MCF 10A (cell line): ENCODE measurements around the gene ZCCHC24. TPM values are rescaled to one million over a fixed set of nuclear protein-coding genes. Genes with fewer than 3 reads are reported as not detected.

ENCODE experiments used
- BruUV-seq: library from RNA; stranded (reverse); fragments of 400-500 nt; replicated peaks from 2 replicates; lab custom pipeline; 2021; lab: Mats Ljungman, UMichigan
- CTCF ChIA-PET: fragments of 300-600 bp; sonication (Branson Sonifier 250); formaldehyde crosslinking; extraction: SDS; loops from one replicate; lab custom pipeline; 2021; ENCODE audit warnings: antibody characterized with exemption, inconsistent platforms; lab: Yijun Ruan, JAX
- POLR2A ChIA-PET: fragments of 300-600, 350-650 bp; sonication (Branson Sonifier 250); formaldehyde crosslinking; extraction: SDS; loops from one replicate; lab custom pipeline; 2020; ENCODE audit warnings: antibody characterized with exemption, inconsistent platforms; lab: Yijun Ruan, JAX
- DNase-seq: peaks from one replicate; pipeline ENCODE4 v3.0.0-alpha.2; 2018; ENCODE audit not compliant: unreplicated experiment
- H3K27ac Mint-ChIP-seq: one replicate; pipeline ENCODE4 v1.8.0; 2022; ENCODE audit warnings: mild to moderate bottlenecking, low read depth, mixed read lengths; ENCODE audit not compliant: unreplicated experiment
- H3K27me3 Mint-ChIP-seq: one replicate; pipeline ENCODE4 v1.8.0; 2022; ENCODE audit warnings: mixed read lengths; ENCODE audit not compliant: insufficient read depth, unreplicated experiment
- H3K36me3 Mint-ChIP-seq: one replicate; pipeline ENCODE4 v1.8.0; 2022; ENCODE audit warnings: mild to moderate bottlenecking, moderate library complexity, mixed read lengths; ENCODE audit not compliant: insufficient read depth, unreplicated experiment
- H3K4me1 Mint-ChIP-seq: one replicate; pipeline ENCODE4 v1.8.0; 2022; ENCODE audit warnings: mixed read lengths; ENCODE audit not compliant: insufficient read depth, unreplicated experiment
- H3K4me3 Mint-ChIP-seq: one replicate; pipeline ENCODE4 v1.8.0; 2022; ENCODE audit warnings: mild to moderate bottlenecking, moderate library complexity, mixed read lengths; ENCODE audit not compliant: unreplicated experiment
- H3K9me3 Mint-ChIP-seq: one replicate; pipeline ENCODE4 v1.8.0; 2022; ENCODE audit warnings: mixed read lengths; ENCODE audit not compliant: unreplicated experiment
- intact Hi-C: fragments of 100-400 bp; cut with micrococcal nuclease; formaldehyde crosslinking; loops from 2 replicates; pipeline ENCODE4 v1.14.1; 2022
- total RNA-seq: library from RNA; stranded (reverse); gene quantifications from 2 replicates; pipeline ENCODE4 v1.2.3, GENCODE V29; 2022
- TF ChIP-seq, protein P1 (sequence below): fragments of 200-600 bp; IDR thresholded peaks from one replicate; pipeline ENCODE4 v1.8.0; 2022; ENCODE audit warnings: antibody characterized with exemption, mild to moderate bottlenecking; ENCODE audit not compliant: unreplicated experiment

Gene ZCCHC24
- total RNA-seq, 1 experiment from 2014 or later: 2.8 TPM

DNA sequence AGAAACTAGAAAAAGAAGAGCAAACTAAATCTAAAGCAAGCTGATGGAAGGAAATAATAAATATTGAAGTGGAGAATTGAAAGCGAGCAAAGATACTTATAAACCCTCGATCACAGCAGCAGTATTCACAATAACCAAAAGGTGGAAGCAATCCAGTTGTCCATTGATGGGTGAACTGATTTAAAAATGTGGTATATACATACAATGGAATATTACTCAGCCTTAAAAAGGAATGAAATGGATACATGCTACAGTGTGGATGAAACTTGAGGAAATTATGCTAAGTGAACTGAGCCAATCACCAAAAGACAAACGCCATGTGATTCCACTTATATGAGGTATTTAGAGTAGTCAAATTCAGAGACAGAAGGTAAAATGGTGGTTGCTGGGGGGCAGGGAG lies 17.5 kb downstream of the ZCCHC24 start:
- Mint-ChIP-seq H3K4me1 (no peaks in the 10 kb centered on the region), H3K27ac (no peak overlapping the region), H3K27me3 (no peaks in the 10 kb centered on the region), H3K9me3 (no peaks in the 10 kb centered on the region), H3K36me3 (no peaks in the 10 kb centered on the region), H3K4me3 (no peak overlapping the region)
- ChIA-PET CTCF (no interaction called here), POLR2A (interaction anchor here (1.0 kb wide), 1 partner anchor 28 kb away, joined by 3 read pairs; no protein-coding TSS in a partner anchor)
- TF ChIP-seq, protein P1, sequence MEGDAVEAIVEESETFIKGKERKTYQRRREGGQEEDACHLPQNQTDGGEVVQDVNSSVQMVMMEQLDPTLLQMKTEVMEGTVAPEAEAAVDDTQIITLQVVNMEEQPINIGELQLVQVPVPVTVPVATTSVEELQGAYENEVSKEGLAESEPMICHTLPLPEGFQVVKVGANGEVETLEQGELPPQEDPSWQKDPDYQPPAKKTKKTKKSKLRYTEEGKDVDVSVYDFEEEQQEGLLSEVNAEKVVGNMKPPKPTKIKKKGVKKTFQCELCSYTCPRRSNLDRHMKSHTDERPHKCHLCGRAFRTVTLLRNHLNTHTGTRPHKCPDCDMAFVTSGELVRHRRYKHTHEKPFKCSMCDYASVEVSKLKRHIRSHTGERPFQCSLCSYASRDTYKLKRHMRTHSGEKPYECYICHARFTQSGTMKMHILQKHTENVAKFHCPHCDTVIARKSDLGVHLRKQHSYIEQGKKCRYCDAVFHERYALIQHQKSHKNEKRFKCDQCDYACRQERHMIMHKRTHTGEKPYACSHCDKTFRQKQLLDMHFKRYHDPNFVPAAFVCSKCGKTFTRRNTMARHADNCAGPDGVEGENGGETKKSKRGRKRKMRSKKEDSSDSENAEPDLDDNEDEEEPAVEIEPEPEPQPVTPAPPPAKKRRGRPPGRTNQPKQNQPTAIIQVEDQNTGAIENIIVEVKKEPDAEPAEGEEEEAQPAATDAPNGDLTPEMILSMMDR: no peak
- BruUV-seq: no TSS peak
- intact Hi-C loops: no loop called here
- DNase-seq: no peak

DNA sequence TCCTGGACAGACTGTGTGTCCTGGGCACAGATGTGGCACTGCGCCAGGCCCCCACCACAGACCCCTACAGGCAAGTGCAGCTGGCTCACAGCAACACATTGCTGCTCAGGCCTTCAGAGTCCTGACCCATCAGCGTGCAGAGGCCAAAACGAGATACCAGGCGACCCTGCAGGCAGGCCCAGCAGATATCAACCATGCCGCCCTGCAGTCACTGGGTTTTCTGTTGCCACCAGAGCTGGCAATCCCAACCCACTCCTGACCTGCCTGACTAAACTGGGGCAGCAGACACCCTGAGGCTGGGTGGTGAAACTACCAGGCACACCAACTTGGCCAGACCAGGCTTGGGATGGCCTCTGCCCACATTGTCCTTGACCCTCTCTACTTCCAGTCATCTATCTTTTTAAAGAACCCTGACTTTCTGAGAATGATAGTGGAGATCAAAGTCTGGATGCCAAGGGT lies 20.3 kb downstream of the ZCCHC24 start:
- H3K9me3 Mint-ChIP-seq: no peaks in the 10 kb centered on the region
- DNase-seq: no peak
- BruUV-seq: no TSS peak
- peaks cover 6% of the 10 kb centered on the region for H3K4me1 Mint-ChIP-seq
- CTCF ChIA-PET: interaction anchor here (0.6 to 2.4 kb wide), 2 partner anchors 38 to 51 kb away, joined by 3 to 6 read pairs; no protein-coding TSS in a partner anchor
- TF ChIP-seq, protein P1: no peak
- H3K27me3 Mint-ChIP-seq: no peaks in the 10 kb centered on the region
- POLR2A ChIA-PET: interaction anchor here (1.4 kb wide), 1 partner anchor 11 kb away, joined by 3 read pairs; no protein-coding TSS in a partner anchor
- intact Hi-C loops: no loop called here
- no peak overlapping the region for H3K4me3 Mint-ChIP-seq
- no peak overlapping the region for H3K27ac Mint-ChIP-seq
- H3K36me3 Mint-ChIP-seq: no peaks in the 10 kb centered on the region

DNA sequence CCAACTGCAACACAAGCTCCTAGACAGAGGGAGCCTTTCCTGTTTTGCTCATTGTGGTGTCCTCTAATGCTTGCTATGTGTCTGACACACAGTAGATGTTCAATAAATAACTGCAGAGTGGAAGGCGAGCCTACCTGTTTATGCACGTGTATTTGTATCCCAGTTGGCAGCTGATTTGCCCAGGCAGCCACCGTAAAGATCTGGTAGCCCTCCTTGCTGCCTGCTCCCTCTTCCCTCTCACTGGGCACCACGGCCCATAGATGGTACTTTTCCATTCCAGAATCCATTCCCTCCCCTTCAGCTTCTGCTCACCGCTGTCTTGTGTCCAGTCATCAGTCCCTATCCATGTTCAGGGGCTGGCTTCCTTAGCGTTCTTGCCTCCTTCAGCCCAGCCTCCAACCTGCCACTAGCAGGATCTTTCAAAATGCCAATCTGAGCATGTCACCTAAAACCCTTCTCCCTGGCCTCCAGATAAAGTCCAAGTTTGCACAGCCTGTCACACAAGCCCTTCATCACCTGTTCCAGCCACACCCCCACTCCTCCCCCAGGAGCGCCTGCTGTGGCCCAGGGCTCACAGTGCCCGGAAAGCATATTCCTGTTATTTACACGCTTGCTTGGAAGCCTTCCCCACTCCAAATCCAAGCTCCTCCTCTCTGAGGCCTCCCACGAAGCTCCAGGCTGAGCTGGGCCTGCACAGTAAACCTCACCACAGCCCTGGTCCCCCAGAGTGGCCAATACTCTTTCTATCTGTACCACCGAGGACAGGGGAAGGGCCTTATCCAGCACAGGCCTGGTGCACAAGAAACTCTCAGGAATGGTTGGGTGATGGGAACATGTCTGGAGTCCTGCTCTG lies 21.0 kb downstream of the ZCCHC24 start:
- ChIA-PET CTCF (interaction anchor here (0.6 to 2.4 kb wide), 2 partner anchors 37 to 50 kb away, joined by 3 to 6 read pairs; no protein-coding TSS in a partner anchor), POLR2A (interaction anchor here (0.7 to 1.4 kb wide), 2 partner anchors 9 to 10 kb away, joined by 3 read pairs; no protein-coding TSS in a partner anchor)
- TF ChIP-seq, protein P1: no peak
- no TSS peak for BruUV-seq
- peaks cover 6% of the 10 kb centered on the region for H3K4me1 Mint-ChIP-seq
- no peaks in the 10 kb centered on the region for H3K27me3 Mint-ChIP-seq
- H3K4me3 Mint-ChIP-seq: no peak overlapping the region
- H3K9me3 Mint-ChIP-seq: no peaks in the 10 kb centered on the region
- no peaks in the 10 kb centered on the region for H3K36me3 Mint-ChIP-seq
- no peak overlapping the region for H3K27ac Mint-ChIP-seq
- no peak for DNase-seq
- intact Hi-C loops: no loop called here

DNA sequence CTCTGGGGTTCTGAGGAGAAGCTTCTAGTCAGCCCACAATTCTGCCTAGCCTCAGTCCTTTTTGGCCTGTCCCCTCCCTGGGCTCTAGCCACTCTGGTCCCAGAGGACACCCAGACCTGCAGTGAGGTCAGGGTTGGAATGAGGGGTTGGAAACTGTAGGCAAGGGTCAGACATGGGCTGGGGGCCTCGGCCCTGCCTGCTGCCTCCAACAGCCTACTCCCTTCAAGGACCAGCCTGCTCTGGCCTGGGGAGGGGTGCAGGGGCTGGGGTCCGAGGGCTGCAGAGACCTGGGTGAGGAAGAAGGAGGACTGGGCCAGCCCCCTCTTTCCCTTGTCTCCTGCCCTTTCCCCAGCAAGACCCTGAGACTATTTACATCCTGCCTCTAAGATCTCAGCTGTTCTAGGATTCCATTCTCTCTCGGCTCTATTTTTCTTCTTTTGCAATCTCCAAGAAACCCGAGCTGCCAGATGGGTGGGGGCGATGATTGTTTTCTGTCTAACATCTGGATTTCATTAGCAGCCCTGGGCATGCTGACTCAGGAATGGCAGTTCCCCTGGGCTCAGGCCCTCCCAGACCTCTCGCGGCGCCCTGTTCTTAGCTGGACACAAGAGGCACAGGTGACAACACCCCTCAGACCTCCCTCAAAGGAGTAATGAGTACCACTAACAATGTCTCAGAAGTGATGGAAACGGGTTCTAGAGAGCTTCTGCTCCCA lies 23.1 kb downstream of the ZCCHC24 start:
- Mint-ChIP-seq H3K4me1 (peaks cover 6% of the 10 kb centered on the region), H3K27me3 (no peaks in the 10 kb centered on the region), H3K36me3 (no peaks in the 10 kb centered on the region), H3K9me3 (no peaks in the 10 kb centered on the region), H3K4me3 (no peak overlapping the region), H3K27ac (no peak overlapping the region)
- ChIA-PET CTCF (interaction anchor here (0.6 kb wide), 1 partner anchor 22 kb away, joined by 3 read pairs; no protein-coding TSS in a partner anchor), POLR2A (interaction anchor here (0.6 kb wide), 1 partner anchor 905 kb away, joined by 3 read pairs; no protein-coding TSS in a partner anchor)
- BruUV-seq: no TSS peak
- DNase-seq: peak; percentile 44
- intact Hi-C loops: no loop called here
- TF ChIP-seq, protein P1: no peak
